Testis (tissue), 3 donors: ENCODE measurements around the gene PRKACA. TPM values are rescaled to one million over a fixed set of nuclear protein-coding genes. Genes with fewer than 3 reads are reported as not detected.

ENCODE experiments used
- DNase-seq: peaks from one replicate; pipeline ENCODE4 v3.0.0-alpha.2; 2019
- H3K27ac ChIP-seq, 2 donors: fragments of 200-600 bp; sonication (generic); one replicate each; pipeline ENCODE4 v1.5.1; 2019
- H3K27me3 ChIP-seq: fragments of 200-600 bp; sonication (generic); one replicate; pipeline ENCODE4 v1.5.1; 2019
- H3K36me3 ChIP-seq: fragments of 200-600 bp; sonication (generic); one replicate; pipeline ENCODE4 v1.5.1; 2017; ENCODE audit warnings: low read depth; ENCODE audit errors: missing control alignments
- H3K4me1 ChIP-seq: fragments of 200-600 bp; sonication (generic); one replicate; pipeline ENCODE4 v1.5.1; 2019
- H3K4me3 ChIP-seq, 2 donors: fragments of 200-600 bp; sonication (generic); one replicate each; pipeline ENCODE4 v1.5.1; 2017 to 2019
- H3K9me3 ChIP-seq: fragments of 200-600 bp; sonication (generic); one replicate; pipeline ENCODE4 v1.5.1; 2017
- CTCF ChIP-seq, 3 experiments: fragments of 450-650 bp in 2 of 3; fragments of 200-600 bp in 1 of 3; sonication (generic) in 1 of 3; IDR thresholded peaks; one replicate each; pipeline ENCODE4 v1.5.1; 2016 to 2019; ENCODE audit warnings: antibody characterized with exemption in 3 of 3, mild to moderate bottlenecking in 2 of 3, moderate library complexity in 1 of 3
- POLR2A ChIP-seq: fragments of 450-650 bp; IDR thresholded peaks from one replicate; pipeline ENCODE4 v1.6.1; 2017; ENCODE audit warnings: antibody characterized with exemption, mild to moderate bottlenecking, moderate library complexity
- WGBS, 2 donors: methylation state at CpG; one replicate each; pipeline ENCODE4 v1.1.5; 2018; 5-methylcytosine and 5-hydroxymethylcytosine counted together
- intact Hi-C: fragments of 100-400 bp; cut with DNase I; formaldehyde crosslinking; loops from one replicate; pipeline ENCODE4 v1.15.1; 2023; ENCODE audit warnings: low total_unique reads
- polyA plus RNA-seq: library from polyadenylated mRNA; stranded (reverse); fragments of 350-450 nt; fragmentation: Illumina TruSeq; extraction: RNeasy Lipid Tissue Mini Kit (QIAGEN cat#74804); gene quantifications from one replicate; pipeline ENCODE4 v1.2.3, GENCODE V29; 2014; ENCODE audit warnings: low read depth, low replicate concordance; ENCODE audit not compliant: insufficient read depth
- total RNA-seq, 2 donors: library from RNA; depleted of rRNA; stranded (reverse); fragments of >200 nt; gene quantifications; one replicate each; pipeline ENCODE4 v1.2.3, GENCODE V29; 2016

PRKACA gene
- total and polyA plus RNA-seq, 3 donors from 2014 or later, result 114 to 203 (median 116) TPM

GRCh38 chr19:14112051-14112808, 5.3 kb downstream of the PRKACA start:
- DNase-seq, result peak; percentile 48
- no peaks in the 10 kb centered on the region for H3K36me3 ChIP-seq
- TF ChIP-seq POLR2A (no peak), CTCF (IDR thresholded peaks at IDR 0.05) (no peak)
- WGBS, 2 donors, result 17 to 25% methylated on average over 6 to 12 of the region's 12 CpGs
- H3K27me3 ChIP-seq, result no peaks in the 10 kb centered on the region
- intact Hi-C loops, result no loop called here
- H3K27ac ChIP-seq, result peak overlapping the region; percentile 89 to 90
- H3K9me3 ChIP-seq, result no peaks in the 10 kb centered on the region
- peak overlapping the region; percentile 7 to 36 for H3K4me3 ChIP-seq
- H3K4me1 ChIP-seq, result peaks cover 71% of the 10 kb centered on the region

GRCh38 chr19:14111486-14111885, 6.1 kb downstream of the PRKACA start:
- Histone ChIP-seq H3K27me3 (no peaks in the 10 kb centered on the region), H3K36me3 (no peaks in the 10 kb centered on the region), H3K9me3 (no peaks in the 10 kb centered on the region), H3K4me3 (no peak overlapping the region), H3K4me1 (peaks cover 69% of the 10 kb centered on the region), H3K27ac (peak overlapping the region; percentile 89 to 90)
- no peak for TF ChIP-seq CTCF (IDR thresholded peaks at IDR 0.05)
- TF ChIP-seq POLR2A, result no peak
- WGBS, 2 donors, result 56 to 71% methylated on average over 1 of the region's 1 CpG
- no peak for DNase-seq
- intact Hi-C loops, result no loop called here

GRCh38 chr19:14110650-14111049, 6.9 kb downstream of the PRKACA start:
- Histone ChIP-seq H3K36me3 (no peaks in the 10 kb centered on the region), H3K9me3 (no peaks in the 10 kb centered on the region), H3K27me3 (no peaks in the 10 kb centered on the region), H3K4me1 (peaks cover 61% of the 10 kb centered on the region), H3K4me3 (no peak overlapping the region), H3K27ac (no peak overlapping the region)
- intact Hi-C loops, result no loop called here
- no peak for DNase-seq
- TF ChIP-seq POLR2A (no peak), CTCF (IDR thresholded peaks at IDR 0.05) (no peak)
- WGBS, 2 donors, result 35 to 38% methylated on average over 2 of the region's 2 CpGs

GRCh38 chr19:14107581-14108461, 9.7 kb downstream of the PRKACA start:
- Histone ChIP-seq H3K4me1 (peaks cover 32% of the 10 kb centered on the region), H3K9me3 (no peaks in the 10 kb centered on the region), H3K27ac (peak overlapping the region; percentile 65 to 80), H3K27me3 (no peaks in the 10 kb centered on the region), H3K36me3 (no peaks in the 10 kb centered on the region), H3K4me3 (no peak overlapping the region)
- peak; percentile 41 for DNase-seq
- WGBS, 2 donors, result 55 to 67% methylated on average over 14 to 19 of the region's 23 CpGs
- TF ChIP-seq POLR2A (no peak), CTCF (IDR thresholded peaks at IDR 0.05) (no peak)
- intact Hi-C loops, result no loop called here
